GM12865 (cell line): ENCODE measurements around the gene TSEN15.

Experiments used
- DNase-seq: peaks from one replicate; pipeline ENCODE4 v3.0.0; 2010; ENCODE audit warnings: low read depth
- H3K4me3 ChIP-seq: 2 replicates; pipeline ENCODE4 v1.5.1; 2011; ENCODE audit warnings: mild to moderate bottlenecking, low read depth, low read length, control low read depth
- TF ChIP-seq, protein P1 (sequence below): IDR thresholded peaks from 2 replicates; pipeline ENCODE4 v1.5.1; 2011; ENCODE audit warnings: low read length, control low read depth, low read depth, inconsistent platforms; ENCODE audit not compliant: insufficient read depth; ENCODE audit errors: missing control alignments

The TSEN15 gene

DNA sequence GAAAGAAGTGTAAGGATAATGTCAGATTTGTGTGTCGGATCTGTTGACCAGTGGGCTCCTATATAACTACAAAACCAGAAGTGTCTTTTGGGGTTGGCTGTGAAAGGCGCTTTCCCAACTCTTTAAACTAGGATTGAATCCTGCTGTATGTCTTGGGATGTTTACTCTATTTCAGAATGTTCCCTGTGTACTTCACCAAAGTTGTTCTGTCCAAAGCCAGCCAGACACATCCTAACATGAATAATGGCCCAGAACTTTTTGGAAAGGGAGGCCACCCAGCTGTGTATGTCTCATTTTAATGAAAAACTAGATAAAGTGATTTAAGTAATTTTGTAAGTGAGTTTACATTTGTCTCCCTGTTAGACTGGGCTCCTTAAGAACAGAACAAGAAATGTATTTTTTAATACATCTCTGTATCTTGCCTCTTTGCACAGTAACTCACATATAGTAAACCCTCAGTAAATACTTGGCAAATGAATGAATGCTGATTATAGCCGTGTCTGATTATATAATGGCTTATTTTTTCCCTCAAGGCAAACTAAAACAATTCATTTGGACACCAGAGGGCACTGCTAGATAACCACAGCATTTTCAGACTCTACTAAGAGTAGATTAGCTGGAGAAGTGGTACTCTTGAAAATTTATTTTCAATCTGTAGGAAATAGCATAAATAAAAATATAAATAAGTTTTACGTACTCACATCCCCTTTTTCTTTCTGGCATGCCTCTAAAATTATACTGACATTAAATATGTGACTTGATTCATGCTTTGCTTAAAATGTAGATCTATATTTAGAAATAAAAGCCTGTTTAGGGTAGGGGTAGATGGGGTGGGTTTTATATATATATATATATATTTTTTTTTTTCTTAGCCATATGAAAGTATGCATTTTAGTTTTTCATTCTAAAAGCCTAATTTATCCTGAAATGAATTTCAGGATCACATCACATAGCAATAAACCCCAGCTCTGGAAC is 23.8 kb downstream of the TSEN15 start:
- peak; percentile 59 for DNase-seq
- no peak overlapping the region for H3K4me3 ChIP-seq
- TF ChIP-seq, protein P1, sequence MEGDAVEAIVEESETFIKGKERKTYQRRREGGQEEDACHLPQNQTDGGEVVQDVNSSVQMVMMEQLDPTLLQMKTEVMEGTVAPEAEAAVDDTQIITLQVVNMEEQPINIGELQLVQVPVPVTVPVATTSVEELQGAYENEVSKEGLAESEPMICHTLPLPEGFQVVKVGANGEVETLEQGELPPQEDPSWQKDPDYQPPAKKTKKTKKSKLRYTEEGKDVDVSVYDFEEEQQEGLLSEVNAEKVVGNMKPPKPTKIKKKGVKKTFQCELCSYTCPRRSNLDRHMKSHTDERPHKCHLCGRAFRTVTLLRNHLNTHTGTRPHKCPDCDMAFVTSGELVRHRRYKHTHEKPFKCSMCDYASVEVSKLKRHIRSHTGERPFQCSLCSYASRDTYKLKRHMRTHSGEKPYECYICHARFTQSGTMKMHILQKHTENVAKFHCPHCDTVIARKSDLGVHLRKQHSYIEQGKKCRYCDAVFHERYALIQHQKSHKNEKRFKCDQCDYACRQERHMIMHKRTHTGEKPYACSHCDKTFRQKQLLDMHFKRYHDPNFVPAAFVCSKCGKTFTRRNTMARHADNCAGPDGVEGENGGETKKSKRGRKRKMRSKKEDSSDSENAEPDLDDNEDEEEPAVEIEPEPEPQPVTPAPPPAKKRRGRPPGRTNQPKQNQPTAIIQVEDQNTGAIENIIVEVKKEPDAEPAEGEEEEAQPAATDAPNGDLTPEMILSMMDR, result peak; percentile 41

GRCh38 chr1:184078564-184079249 is 27.2 kb downstream of the TSEN15 start:
- DNase-seq, result no peak

GRCh38 chr1:184080309-184080708 is 28.8 kb downstream of the TSEN15 start:
- TF ChIP-seq, protein P1, result no peak
- no peak overlapping the region for H3K4me3 ChIP-seq
- DNase-seq, result no peak

More at GRCh38 chr1:184078564-184079249, 27.2 kb downstream of the TSEN15 start:
- TF ChIP-seq, protein P1, result no peak
- no peak overlapping the region for H3K4me3 ChIP-seq

- TF ChIP-seq, protein P1, result no peak
- no peak for DNase-seq
- H3K4me3 ChIP-seq, result no peak overlapping the region
Observed at GRCh38 chr1:184082541-184083415, 31.2 kb downstream of the TSEN15 start.

DNA sequence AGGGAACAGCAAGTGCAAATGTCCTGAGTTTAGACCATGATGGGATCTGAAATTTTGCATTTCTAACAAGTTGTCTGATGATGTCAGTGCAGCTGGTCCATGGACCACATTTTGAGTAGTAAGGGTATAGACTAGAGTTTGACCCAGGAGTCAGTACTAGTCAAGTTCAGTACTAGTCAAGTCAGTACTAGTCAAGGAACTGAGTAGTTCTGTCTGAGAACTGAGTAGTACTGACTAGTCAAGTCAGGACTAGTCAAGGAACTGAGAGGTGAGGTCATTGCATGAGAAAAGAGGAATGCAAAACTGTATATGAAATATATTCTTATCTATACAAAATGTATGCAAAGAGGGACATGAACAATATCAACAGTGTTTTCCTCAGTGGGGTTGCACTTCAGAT is 34.1 kb downstream of the TSEN15 start:
- TF ChIP-seq, protein P1, result no peak
- H3K4me3 ChIP-seq, result no peak overlapping the region
- DNase-seq, result no peak

DNA sequence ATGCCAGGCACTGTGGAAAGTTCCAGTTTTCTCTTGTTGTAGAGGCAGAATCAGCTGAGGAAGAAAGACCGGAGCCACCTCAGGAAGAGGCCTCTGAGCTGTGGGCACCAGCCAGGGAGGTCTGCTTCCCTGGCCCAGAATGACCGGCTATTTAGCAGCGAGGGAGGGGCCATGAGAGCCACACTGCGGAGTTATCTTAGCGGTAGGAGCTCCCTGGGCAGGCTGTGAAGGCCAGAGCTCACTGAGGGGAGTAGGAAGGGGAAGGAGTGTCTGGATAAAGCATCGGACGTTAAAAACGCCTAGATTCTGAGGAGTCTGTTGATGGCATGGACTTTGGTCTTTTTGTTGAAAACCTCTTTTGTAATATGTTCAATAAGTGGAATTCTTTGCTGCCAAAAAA is 36.5 kb downstream of the TSEN15 start:
- DNase-seq, result no peak
- H3K4me3 ChIP-seq, result no peak overlapping the region
- TF ChIP-seq, protein P1, result no peak
